Measurements from ENCODE around the gene CCDC60.
"Not testable (repeated sequence)": the region's sequence is repeated elsewhere in the genome, so short reads cannot be mapped to it uniquely, and the experiment has no call there.

CCDC60 gene

GRCh38 chr12:119338593-119339363 lies 4.2 kb downstream of the CCDC60 start:
- DNase-seq (ENCODE audit: low spot score): no peak

GRCh38 chr12:119340578-119340977 lies 6.0 kb downstream of the CCDC60 start:
- DNase-seq (ENCODE audit: low spot score): no peak

- no peak for DNase-seq (ENCODE audit: low spot score)
Measured at GRCh38 chr12:119341020-119341419, 6.5 kb downstream of the CCDC60 start.

DNA sequence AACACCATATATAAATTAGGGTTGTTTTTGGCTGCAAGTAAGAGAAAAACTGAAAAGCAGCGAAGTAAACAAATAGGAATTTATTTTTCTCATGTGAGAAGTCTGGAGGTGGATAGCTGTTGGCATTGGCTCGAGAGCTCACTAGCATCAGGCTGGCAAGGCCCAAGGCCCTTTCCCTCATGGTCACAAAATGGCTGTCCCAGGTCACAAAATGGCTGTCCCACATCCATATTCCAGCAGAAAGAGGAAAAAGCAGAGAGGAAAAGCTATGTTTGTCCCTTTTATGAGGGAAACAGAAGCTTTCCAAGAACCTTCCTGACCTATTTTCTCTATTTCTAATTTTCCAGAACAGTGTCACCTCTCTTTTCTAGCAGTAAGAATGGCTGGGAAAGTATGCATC lies 7.5 kb downstream of the CCDC60 start:
- DNase-seq (ENCODE audit: low spot score): no peak

DNA sequence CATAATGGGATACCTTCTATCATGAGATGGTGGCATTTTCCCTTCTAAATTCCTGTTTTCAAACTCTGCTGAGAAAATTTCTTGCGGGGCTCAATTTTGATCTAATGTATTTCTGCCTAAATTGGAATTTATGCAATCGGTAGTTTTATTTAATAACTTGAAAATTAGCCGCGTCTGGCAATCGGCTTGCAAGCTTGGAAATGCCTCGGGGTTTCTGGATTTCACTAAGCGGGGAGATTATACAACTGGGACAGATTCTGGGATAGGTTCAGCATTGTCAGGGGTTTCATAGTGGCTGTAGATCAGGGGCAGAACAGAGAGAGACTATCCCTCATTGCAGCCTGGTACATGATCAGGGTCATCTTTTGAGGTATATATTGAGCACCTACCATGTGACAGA lies 8.6 kb downstream of the CCDC60 start:
- no peak for DNase-seq (ENCODE audit: low spot score)

DNA sequence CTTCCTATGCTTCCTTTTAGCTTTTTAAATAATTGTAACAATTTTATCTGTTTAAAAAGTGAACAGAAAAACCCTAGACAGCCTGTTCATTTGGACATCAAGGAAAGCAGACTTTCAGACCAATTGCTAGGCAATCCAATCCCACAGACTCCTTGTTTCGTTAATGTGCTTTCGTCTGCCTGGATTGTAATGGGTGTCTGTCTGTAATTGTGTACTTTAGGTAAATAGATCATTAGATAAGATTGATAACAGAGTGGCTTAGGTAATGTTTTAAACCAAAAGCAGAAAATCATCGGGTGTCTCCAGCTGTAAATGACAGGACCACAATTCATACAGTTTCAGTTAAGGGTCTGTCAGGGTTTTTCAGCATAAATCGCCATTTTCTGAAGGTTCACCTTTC lies 19.6 kb downstream of the CCDC60 start:
- no peak for DNase-seq (ENCODE audit: low spot score)

GRCh38 chr12:119360366-119360765 lies 25.8 kb downstream of the CCDC60 start:
- DNase-seq (ENCODE audit: low spot score): not testable (repeated sequence)

DNA sequence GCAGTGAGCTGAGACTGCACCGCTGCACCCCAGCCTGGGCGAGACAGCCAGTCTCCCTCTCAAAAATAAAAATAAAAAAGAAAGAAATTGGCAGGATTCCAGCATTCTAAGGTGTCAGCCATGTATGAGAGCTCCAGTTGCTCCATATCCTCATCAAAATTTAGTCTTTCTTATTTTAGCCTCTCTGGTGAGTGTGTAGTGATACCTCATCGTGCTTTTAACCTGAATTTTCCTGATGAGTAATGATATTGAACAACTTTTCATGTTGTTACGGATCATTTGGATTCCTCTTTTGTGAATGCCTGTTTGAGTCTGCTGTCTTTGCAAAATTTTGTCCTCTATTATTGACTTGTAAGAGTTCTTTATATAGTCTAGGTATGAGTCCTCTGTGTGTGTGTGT lies 28.5 kb downstream of the CCDC60 start:
- DNase-seq (ENCODE audit: low spot score): no peak

GRCh38 chr12:119363490-119363889 lies 29.0 kb downstream of the CCDC60 start:
- no peak for DNase-seq (ENCODE audit: low spot score)

GRCh38 chr12:119365451-119365850 lies 30.9 kb downstream of the CCDC60 start:
- DNase-seq (ENCODE audit: low spot score): no peak

DNA sequence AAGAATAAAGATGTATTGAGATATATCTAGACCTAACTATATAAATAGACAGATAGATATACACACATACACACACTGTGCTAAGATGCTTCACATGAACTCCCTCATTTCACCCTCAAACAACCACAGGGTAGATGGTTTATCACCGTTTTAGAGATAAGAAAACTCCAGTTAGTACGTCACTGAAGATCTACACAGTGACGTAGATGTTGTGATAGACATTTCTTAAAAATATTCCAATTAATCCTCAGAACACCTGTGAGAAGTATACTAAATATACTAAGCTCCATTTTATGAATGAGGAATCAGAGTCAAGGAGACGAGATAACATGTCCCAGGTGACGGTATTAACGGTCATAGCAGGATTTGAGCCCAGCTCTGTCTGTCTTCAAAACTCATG lies 31.5 kb downstream of the CCDC60 start:
- no peak for DNase-seq (ENCODE audit: low spot score)

DNA sequence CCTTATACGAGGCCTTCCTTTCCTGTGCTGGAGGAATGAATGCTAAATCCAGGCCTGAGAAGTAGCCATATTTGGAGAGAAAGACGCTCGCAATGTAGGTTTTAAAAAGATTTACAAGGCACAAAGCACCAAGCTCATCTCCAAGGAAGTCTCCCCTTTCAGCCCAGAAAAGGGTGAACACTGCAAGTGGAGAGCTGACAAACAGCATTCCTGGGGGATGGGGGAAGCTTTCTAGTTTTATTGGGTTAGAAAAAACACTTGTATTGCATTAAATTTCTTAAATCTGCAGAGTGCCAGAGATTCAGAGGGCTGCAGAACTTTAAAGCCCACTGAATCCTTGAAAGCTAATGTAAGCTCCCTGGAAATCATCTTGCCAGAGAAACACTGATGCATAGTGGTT lies 34.6 kb downstream of the CCDC60 start:
- no peak for DNase-seq (ENCODE audit: low spot score)

GRCh38 chr12:119369907-119370546 lies 35.5 kb downstream of the CCDC60 start:
- no peak for DNase-seq (ENCODE audit: low spot score)

DNA sequence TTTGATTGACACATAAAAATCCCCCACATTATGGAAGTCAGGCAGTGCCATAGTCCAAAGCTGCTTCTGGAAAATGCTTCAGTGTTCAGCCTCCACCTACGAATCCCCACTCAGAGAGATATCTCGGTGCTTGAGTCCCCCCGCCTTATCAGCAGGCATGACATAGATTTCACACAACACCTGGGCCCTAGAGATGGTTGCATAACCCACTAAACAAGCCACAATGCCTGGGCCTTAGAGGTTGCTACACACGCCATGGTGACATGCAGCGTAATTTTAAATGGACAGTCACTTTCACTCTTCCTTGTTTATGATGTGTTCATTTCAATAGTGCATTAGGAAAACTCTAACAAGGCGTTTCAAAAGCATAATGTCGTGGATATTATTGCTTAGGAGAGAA lies 38.0 kb downstream of the CCDC60 start:
- no peak for DNase-seq (ENCODE audit: low spot score)

GRCh38 chr12:119373001-119373400 lies 38.5 kb downstream of the CCDC60 start:
- DNase-seq (ENCODE audit: low spot score): no peak

GRCh38 chr12:119373666-119374065 lies 39.1 kb downstream of the CCDC60 start:
- no peak for DNase-seq (ENCODE audit: low spot score)

- no peak for DNase-seq (ENCODE audit: low spot score)
Measured at GRCh38 chr12:119374635-119375034, 40.1 kb downstream of the CCDC60 start.

GRCh38 chr12:119375075-119375882 lies 40.8 kb downstream of the CCDC60 start:
- no peak for DNase-seq (ENCODE audit: low spot score)

- no peak for DNase-seq (ENCODE audit: low spot score)
Measured at GRCh38 chr12:119375883-119376190, 41.3 kb downstream of the CCDC60 start.

GRCh38 chr12:119378903-119379302 lies 44.4 kb downstream of the CCDC60 start:
- DNase-seq (ENCODE audit: low spot score): no peak

GRCh38 chr12:119381471-119382235 lies 47.1 kb downstream of the CCDC60 start:
- DNase-seq (ENCODE audit: low spot score): no peak

DNA sequence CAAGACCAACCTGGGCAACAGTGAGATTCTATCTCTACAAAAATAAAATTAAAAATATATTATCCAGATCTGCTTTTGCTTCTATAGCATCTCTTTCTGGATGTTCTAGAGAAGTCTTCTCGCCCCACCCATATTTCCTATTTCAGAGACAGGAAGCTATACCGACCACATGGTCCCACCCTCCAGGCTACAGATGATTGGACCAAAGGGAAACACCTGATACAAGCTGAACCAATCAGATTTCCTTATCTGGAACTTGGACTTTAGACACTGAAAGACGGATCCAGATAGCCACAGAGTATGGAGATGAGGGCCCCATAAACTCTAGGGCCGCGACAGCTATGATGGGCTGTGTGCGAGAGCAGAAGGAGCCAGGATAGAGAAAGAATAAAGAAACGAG lies 48.7 kb downstream of the CCDC60 start:
- DNase-seq (ENCODE audit: low spot score): no peak

Data from SW480 (cell line).